ENCODE results near the gene SGF29. TPM values are rescaled to one million over a fixed set of nuclear protein-coding genes. Genes with fewer than 3 reads are reported as not detected.
"Not testable (repeated sequence)": the region's sequence is repeated elsewhere in the genome, so short reads cannot be mapped to it uniquely, and the experiment has no call there.

Gene SGF29
- total RNA-seq, 6 experiments from 2014 or later: 7.6 to 11.6 (median 10.5) TPM

DNA sequence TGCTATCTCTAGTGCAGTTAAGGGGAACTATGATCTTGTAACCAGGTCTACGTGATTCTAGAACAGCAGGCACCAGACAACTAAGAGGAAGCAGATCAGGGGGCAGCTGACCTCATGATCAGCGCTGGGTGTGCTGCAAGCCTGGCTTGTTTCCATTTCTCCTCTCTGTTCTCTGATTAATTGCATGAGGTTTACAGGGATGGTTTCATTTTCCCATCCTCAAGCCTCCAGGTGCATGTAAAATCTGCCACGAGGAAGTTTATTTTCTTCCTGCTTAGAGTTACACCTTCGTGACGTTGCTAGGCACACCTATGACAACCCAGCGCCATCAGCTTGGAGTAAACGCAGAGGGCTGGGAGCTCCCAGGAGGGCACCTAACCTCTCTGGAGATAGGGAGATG is 10.6 kb upstream of the SGF29 start:
- peaks cover 3% of the 10 kb centered on the region for H3K27me3 Mint-ChIP-seq (ENCODE audit: insufficient read depth)
- H3K4me1 Mint-ChIP-seq (ENCODE audit: low read depth): peaks cover 14% of the 10 kb centered on the region
- H3K27ac Mint-ChIP-seq: no peak overlapping the region
- H3K4me3 Mint-ChIP-seq: no peak overlapping the region
- no peak for DNase-seq
- no peak for TF ChIP-seq CTCF (IDR thresholded peaks at IDR 0.05)
- no peaks in the 10 kb centered on the region for H3K9me3 Mint-ChIP-seq
- H3K36me3 Mint-ChIP-seq (ENCODE audit: low read depth): peaks cover under 1% of the 10 kb centered on the region; the same call in 1 of the 2 replicates

DNA sequence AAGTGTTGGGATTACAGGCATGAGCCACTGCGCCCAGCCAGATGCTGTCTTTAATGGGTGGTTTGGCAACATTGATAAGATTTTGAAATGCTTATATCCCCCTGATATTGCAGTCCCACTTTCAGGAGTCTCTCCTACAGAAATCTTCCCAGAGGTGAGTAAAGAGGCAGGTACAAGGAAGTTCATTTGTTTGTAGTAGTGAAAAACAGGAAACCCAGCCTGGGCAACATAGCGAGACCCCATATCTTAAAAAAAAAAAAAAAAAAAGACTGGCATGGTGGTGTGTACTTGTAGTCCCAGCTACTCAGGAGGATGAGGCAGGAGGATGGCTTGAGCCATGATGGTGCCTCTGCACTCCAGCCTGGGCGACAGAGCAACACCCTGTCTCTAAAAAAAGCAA is 8.7 kb upstream of the SGF29 start:
- TF ChIP-seq CTCF (IDR thresholded peaks at IDR 0.05): no peak
- no peaks in the 10 kb centered on the region for H3K9me3 Mint-ChIP-seq
- peaks cover 5% of the 10 kb centered on the region for H3K4me1 Mint-ChIP-seq (ENCODE audit: low read depth)
- no peak overlapping the region for H3K27ac Mint-ChIP-seq
- no peak overlapping the region for H3K4me3 Mint-ChIP-seq
- no peaks in the 10 kb centered on the region for H3K36me3 Mint-ChIP-seq (ENCODE audit: low read depth)
- no peak for DNase-seq
- H3K27me3 Mint-ChIP-seq (ENCODE audit: insufficient read depth): peaks cover 4% of the 10 kb centered on the region

- H3K36me3 Mint-ChIP-seq (ENCODE audit: low read depth); H3K4me3 Mint-ChIP-seq; H3K27ac Mint-ChIP-seq; H3K9me3 Mint-ChIP-seq; H3K4me1 Mint-ChIP-seq (ENCODE audit: low read depth); DNase-seq; H3K27me3 Mint-ChIP-seq (ENCODE audit: insufficient read depth): not testable (repeated sequence)
Measured at GRCh38 chr16:28545964-28546363, 7.8 kb upstream of the SGF29 start.

DNA sequence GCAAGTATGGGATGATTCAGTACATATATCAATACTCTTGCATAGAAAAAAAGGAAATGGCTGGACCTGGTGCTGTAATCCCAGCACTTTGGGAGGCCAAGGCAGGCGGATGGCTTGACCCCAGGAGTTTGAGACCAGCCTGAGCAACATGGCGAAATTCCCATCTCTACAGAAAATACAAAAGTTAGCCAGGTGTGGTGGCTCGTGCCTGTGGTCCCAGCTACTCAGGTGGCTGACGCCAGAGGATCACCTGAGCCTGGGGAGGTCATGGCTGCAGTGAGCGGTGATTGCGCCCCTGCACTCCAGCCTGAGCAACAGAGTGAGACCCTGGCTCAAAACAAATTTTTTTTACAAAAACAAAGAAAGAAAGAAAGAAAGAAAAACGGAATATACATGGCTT is 7.1 kb upstream of the SGF29 start:
- no peak overlapping the region for H3K27ac Mint-ChIP-seq
- no peaks in the 10 kb centered on the region for H3K36me3 Mint-ChIP-seq (ENCODE audit: low read depth)

DNA sequence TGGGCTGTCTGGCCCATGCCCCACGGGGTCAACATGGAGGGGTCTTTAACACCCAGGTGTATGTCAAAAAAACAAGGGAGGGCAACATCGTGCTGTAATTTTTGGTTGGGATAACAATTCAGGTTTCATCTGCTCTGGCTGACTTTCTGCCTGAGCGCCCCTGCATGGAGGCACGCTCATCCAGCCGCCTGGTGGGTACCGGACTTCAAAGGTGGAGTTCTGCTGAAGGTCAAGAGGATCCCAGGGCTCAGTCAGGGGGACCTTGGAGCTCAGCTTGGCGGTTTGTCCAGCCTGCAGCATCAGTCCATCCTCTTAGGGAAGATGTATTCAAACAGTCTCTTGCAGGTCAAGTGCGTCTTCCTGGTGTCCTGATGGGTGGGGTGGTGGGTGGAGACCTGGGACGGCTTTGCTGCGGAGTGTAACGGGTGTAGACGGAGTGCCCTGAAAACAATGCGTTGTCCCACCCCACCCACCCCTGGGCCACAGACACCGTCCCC is 5.4 kb upstream of the SGF29 start:
- Mint-ChIP-seq H3K9me3 (no peaks in the 10 kb centered on the region), H3K4me1 (ENCODE audit: low read depth) (peaks cover 5% of the 10 kb centered on the region), H3K36me3 (ENCODE audit: low read depth) (no peaks in the 10 kb centered on the region), H3K27ac (no peak overlapping the region), H3K27me3 (ENCODE audit: insufficient read depth) (peaks cover 4% of the 10 kb centered on the region), H3K4me3 (no peak overlapping the region)
- DNase-seq: no peak
- no peak for TF ChIP-seq CTCF (IDR thresholded peaks at IDR 0.05)

More for the DNA sequence above, 7.1 kb upstream of the SGF29 start:
- Mint-ChIP-seq H3K4me3 (no peak overlapping the region), H3K27me3 (ENCODE audit: insufficient read depth) (peaks cover 4% of the 10 kb centered on the region), H3K4me1 (ENCODE audit: low read depth) (peaks cover 5% of the 10 kb centered on the region), H3K9me3 (no peaks in the 10 kb centered on the region)
- no peak for DNase-seq
- TF ChIP-seq CTCF (IDR thresholded peaks at IDR 0.05): no peak

DNA sequence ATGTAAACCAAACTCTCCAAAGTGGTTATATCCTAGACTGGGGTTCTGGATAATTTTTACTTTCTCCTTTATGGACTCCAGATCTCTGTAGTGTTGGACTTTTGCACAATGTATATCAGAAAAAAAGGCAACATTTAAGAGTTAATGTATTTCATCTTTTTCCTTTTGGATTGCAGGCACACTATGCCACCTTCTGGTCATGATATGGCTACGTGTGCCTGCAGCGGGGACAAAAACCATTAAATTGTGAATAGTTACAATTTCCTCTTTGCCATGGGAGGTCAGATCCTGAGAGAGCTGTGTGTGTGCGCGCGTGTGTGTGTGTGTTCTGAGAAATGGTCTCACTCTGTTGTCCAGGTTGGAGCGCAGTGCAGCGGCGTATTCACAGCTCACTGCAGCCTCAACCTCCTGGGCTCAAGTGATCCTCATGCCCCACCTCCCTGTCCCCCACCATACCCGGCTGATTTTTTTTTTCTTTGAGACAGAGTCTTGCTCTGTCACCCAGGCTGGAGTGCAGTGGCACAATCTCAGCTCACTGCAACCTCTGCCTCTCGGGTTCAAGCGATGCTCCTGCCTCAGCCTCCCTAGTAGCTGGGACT is 4.3 kb upstream of the SGF29 start:
- Mint-ChIP-seq H3K4me3 (no peak overlapping the region), H3K4me1 (ENCODE audit: low read depth) (peaks cover 6% of the 10 kb centered on the region), H3K36me3 (ENCODE audit: low read depth) (no peaks in the 10 kb centered on the region), H3K27ac (no peak overlapping the region), H3K9me3 (no peaks in the 10 kb centered on the region), H3K27me3 (ENCODE audit: insufficient read depth) (peaks cover 4% of the 10 kb centered on the region)
- TF ChIP-seq CTCF (IDR thresholded peaks at IDR 0.05): peak; percentile 73
- DNase-seq: peak; percentile 39
